ENCODE data around the gene MAN1A2.

DNA sequence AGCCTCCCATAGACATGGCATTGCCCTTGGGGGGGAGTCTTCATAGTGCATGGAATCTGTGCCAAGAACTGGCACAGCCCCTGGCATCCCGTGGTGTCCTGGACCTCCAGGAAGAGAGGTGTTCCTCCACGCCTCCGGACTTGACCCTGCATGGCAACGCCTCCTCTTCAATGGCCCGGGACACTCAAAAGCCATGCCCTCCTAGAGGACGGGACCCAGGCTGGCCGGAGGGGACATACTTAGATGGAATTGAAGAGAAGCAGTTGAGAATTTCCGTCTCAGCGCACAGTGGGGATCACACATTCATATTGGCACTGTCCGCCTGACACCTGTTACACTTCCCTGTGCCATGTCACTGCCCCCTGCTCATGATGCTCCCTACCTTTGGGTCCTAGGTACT is 200.2 kb downstream of the MAN1A2 start:
- TF ChIP-seq POLR2A (IDR thresholded peaks at IDR 0.05) = no peak
- TF ChIP-seq, protein P1, sequence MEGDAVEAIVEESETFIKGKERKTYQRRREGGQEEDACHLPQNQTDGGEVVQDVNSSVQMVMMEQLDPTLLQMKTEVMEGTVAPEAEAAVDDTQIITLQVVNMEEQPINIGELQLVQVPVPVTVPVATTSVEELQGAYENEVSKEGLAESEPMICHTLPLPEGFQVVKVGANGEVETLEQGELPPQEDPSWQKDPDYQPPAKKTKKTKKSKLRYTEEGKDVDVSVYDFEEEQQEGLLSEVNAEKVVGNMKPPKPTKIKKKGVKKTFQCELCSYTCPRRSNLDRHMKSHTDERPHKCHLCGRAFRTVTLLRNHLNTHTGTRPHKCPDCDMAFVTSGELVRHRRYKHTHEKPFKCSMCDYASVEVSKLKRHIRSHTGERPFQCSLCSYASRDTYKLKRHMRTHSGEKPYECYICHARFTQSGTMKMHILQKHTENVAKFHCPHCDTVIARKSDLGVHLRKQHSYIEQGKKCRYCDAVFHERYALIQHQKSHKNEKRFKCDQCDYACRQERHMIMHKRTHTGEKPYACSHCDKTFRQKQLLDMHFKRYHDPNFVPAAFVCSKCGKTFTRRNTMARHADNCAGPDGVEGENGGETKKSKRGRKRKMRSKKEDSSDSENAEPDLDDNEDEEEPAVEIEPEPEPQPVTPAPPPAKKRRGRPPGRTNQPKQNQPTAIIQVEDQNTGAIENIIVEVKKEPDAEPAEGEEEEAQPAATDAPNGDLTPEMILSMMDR (IDR thresholded peaks at IDR 0.05) = no peak
- TF ChIP-seq POLR2AphosphoS5 (IDR thresholded peaks at IDR 0.05) = no peak
- no peak for TF ChIP-seq EP300 (IDR thresholded peaks at IDR 0.05)
